HEK293 (cell line): ENCODE measurements around the gene CDH6.

Experiments
- CTCF ChIA-PET: fragments of 350-600 bp; formaldehyde crosslinking; extraction: SDS; loops from one replicate; lab custom pipeline; 2021; ENCODE audit warnings: antibody characterized with exemption; lab: Yijun Ruan, JAX
- POLR2A ChIA-PET: fragments of 300-600 bp; formaldehyde crosslinking; extraction: SDS; loops from one replicate; lab custom pipeline; 2020; ENCODE audit warnings: antibody characterized with exemption, inconsistent platforms; lab: Yijun Ruan, JAX
- H3K27ac ChIP-seq: fragments of 200-500 bp; sonication (Bioruptor generic); 2 replicates; pipeline ENCODE4 v1.5.1; 2014; ENCODE audit warnings: low read depth, low read length, control low read depth, inconsistent platforms; ENCODE audit errors: extremely low read depth
- H3K36me3 ChIP-seq, 2 experiments: fragments of 200-500 bp in 1 of 2; sonication (Bioruptor generic) in 1 of 2; 1 replicate in 1 of 2; 2 replicates in 1 of 2; pipeline ENCODE4 v1.5.1; 2014 to 2017; ENCODE audit warnings: inconsistent platforms in 2 of 2, low read length in 2 of 2; ENCODE audit not compliant: control insufficient read depth in 2 of 2, insufficient read depth in 1 of 2
- H3K4me1 ChIP-seq: fragments of 200-500 bp; sonication (Bioruptor generic); 2 replicates; pipeline ENCODE4 v1.5.1; 2014; ENCODE audit warnings: mild to moderate bottlenecking, low read length, inconsistent platforms; ENCODE audit not compliant: control insufficient read depth, insufficient read depth
- H3K4me3 ChIP-seq: 2 replicates; pipeline ENCODE4 v1.5.1; 2011; ENCODE audit warnings: low read depth, mild to moderate bottlenecking, control low read depth, low read length, moderate library complexity
- H3K9me3 ChIP-seq: fragments of 200-500 bp; sonication (Bioruptor generic); 2 replicates; pipeline ENCODE4 v1.5.1; 2014; ENCODE audit warnings: low read depth, low read length, inconsistent platforms; ENCODE audit not compliant: control insufficient read depth, insufficient read depth
- KLF8 ChIP-seq: fragments of 450-650 bp; formaldehyde crosslinking; IDR thresholded peaks from 2 replicates; pipeline ENCODE4 v1.5.1; 2016; ENCODE audit warnings: missing biosample characterization, missing genetic modification characterization
- SALL2 ChIP-seq: fragments of 450-650 bp; formaldehyde crosslinking; IDR thresholded peaks from 2 replicates; pipeline ENCODE4 v1.5.0; 2017; ENCODE audit warnings: missing biosample characterization, mild to moderate bottlenecking, missing genetic modification characterization, borderline replicate concordance
- SCRT1 ChIP-seq: fragments of 450-650 bp; formaldehyde crosslinking; IDR thresholded peaks from 2 replicates; pipeline ENCODE4 v1.5.1; 2016; ENCODE audit warnings: missing biosample characterization, missing genetic modification characterization, borderline replicate concordance
- SP2 ChIP-seq: fragments of 450-650 bp; formaldehyde crosslinking; IDR thresholded peaks from 2 replicates; pipeline ENCODE4 v1.5.1; 2016; ENCODE audit warnings: missing biosample characterization, missing genetic modification characterization
- ZBTB17 ChIP-seq: fragments of 450-650 bp; formaldehyde crosslinking; IDR thresholded peaks from 2 replicates; pipeline ENCODE4 v1.5.1; 2016; ENCODE audit warnings: missing biosample characterization, missing genetic modification characterization
- ZBTB20 ChIP-seq: fragments of 450-650 bp; formaldehyde crosslinking; IDR thresholded peaks from 2 replicates; pipeline ENCODE4 v1.5.1; 2016; ENCODE audit warnings: missing biosample characterization, missing genetic modification characterization
- ZBTB48 ChIP-seq: fragments of 450-650 bp; formaldehyde crosslinking; IDR thresholded peaks from 2 replicates; pipeline ENCODE4 v1.5.1; 2016; ENCODE audit warnings: missing biosample characterization, missing genetic modification characterization
- ZFP3 ChIP-seq: fragments of 450-650 bp; formaldehyde crosslinking; IDR thresholded peaks from 2 replicates; pipeline ENCODE4 v1.5.1; 2016; ENCODE audit warnings: low read depth, missing biosample characterization, missing genetic modification characterization
- ZNF132 ChIP-seq: fragments of 450-650 bp; formaldehyde crosslinking; IDR thresholded peaks from 2 replicates; pipeline ENCODE4 v1.5.1; 2017; ENCODE audit warnings: missing biosample characterization, missing genetic modification characterization, borderline replicate concordance
- ZNF175 ChIP-seq: fragments of 450-650 bp; formaldehyde crosslinking; IDR thresholded peaks from 2 replicates; pipeline ENCODE4 v1.5.1; 2016; ENCODE audit warnings: missing biosample characterization, missing genetic modification characterization
- ZNF211 ChIP-seq: fragments of 450-650 bp; formaldehyde crosslinking; IDR thresholded peaks from 2 replicates; pipeline ENCODE4 v1.5.1; 2016; ENCODE audit warnings: low read depth, missing biosample characterization, missing genetic modification characterization
- ZNF221 ChIP-seq: fragments of 450-650 bp; formaldehyde crosslinking; IDR thresholded peaks from 2 replicates; pipeline ENCODE4 v1.5.1; 2017; ENCODE audit warnings: missing biosample characterization, missing genetic modification characterization, borderline replicate concordance
- ZNF266 ChIP-seq: fragments of 450-650 bp; formaldehyde crosslinking; IDR thresholded peaks from 2 replicates; pipeline ENCODE4 v1.5.1; 2016; ENCODE audit warnings: missing biosample characterization, missing genetic modification characterization, low read depth
- ZNF274 ChIP-seq, 2 experiments: fragments of 200-500 bp in 1 of 2; fragments of 450-650 bp in 1 of 2; sonication (Bioruptor generic) in 1 of 2; formaldehyde crosslinking in 1 of 2; IDR thresholded peaks; 2 replicates each; pipeline versions ENCODE4 v1.5.1 to v1.6.1; 2014 to 2016; ENCODE audit warnings: borderline replicate concordance in 1 of 2, inconsistent platforms in 1 of 2, low read length in 1 of 2, missing biosample characterization in 1 of 2, missing genetic modification characterization in 1 of 2
- ZNF624 ChIP-seq: fragments of 450-650 bp; formaldehyde crosslinking; IDR thresholded peaks from 2 replicates; pipeline ENCODE4 v1.5.1; 2017; ENCODE audit warnings: missing biosample characterization, missing genetic modification characterization
- ZSCAN30 ChIP-seq: fragments of 450-650 bp; IDR thresholded peaks from 2 replicates; pipeline ENCODE4 v1.5.1; 2018; ENCODE audit warnings: missing biosample characterization, mild to moderate bottlenecking, missing genetic modification characterization, moderate library complexity
- TF ChIP-seq, protein P1 (sequence below): fragments of 450-650 bp; formaldehyde crosslinking; IDR thresholded peaks from 2 replicates; pipeline ENCODE4 v1.5.1; 2016; ENCODE audit warnings: missing biosample characterization, missing genetic modification characterization
- TF ChIP-seq, protein P2 (sequence below): fragments of 450-650 bp; formaldehyde crosslinking; IDR thresholded peaks from 2 replicates; pipeline ENCODE4 v1.5.1; 2016; ENCODE audit warnings: missing biosample characterization, missing genetic modification characterization
- TF ChIP-seq, protein P3 (sequence below): fragments of 450-650 bp; formaldehyde crosslinking; IDR thresholded peaks from 2 replicates; pipeline ENCODE4; 2016; ENCODE audit warnings: missing biosample characterization, missing genetic modification characterization
- TF ChIP-seq, protein P4 (sequence below): fragments of 450-650 bp; formaldehyde crosslinking; IDR thresholded peaks from 2 replicates; pipeline ENCODE4 v1.5.1; 2016; ENCODE audit warnings: missing biosample characterization, missing genetic modification characterization, borderline replicate concordance

CDH6 gene

DNA sequence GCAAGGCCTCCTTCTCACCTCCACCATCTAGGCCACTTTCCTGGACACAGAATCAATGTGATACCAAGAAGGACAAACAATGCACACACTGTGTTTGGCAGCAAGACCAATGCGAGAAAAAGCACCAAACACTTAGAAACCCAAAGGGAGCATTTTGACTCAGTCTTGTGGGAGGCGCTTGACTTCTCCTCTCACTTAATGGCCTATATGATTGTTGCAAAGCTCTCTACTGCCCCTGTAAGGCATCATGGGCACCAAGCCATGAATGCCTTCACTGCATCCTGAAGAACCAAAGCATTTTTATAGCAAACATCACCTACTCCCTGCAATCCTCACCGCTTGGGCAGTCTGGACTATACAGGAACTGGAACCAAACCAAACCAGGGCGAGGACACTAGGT is 57.5 kb downstream of the CDH6 start:
- no peaks in the 10 kb centered on the region for H3K4me1 ChIP-seq
- H3K36me3 ChIP-seq, result no peaks in the 10 kb centered on the region
- CTCF ChIA-PET, result interaction anchor here (0.5 to 1.4 kb wide), 4 partner anchors 11 to 91 kb away, joined by 3 read pairs; no protein-coding TSS in a partner anchor
- H3K9me3 ChIP-seq, result no peaks in the 10 kb centered on the region
- TF ChIP-seq, protein P1, sequence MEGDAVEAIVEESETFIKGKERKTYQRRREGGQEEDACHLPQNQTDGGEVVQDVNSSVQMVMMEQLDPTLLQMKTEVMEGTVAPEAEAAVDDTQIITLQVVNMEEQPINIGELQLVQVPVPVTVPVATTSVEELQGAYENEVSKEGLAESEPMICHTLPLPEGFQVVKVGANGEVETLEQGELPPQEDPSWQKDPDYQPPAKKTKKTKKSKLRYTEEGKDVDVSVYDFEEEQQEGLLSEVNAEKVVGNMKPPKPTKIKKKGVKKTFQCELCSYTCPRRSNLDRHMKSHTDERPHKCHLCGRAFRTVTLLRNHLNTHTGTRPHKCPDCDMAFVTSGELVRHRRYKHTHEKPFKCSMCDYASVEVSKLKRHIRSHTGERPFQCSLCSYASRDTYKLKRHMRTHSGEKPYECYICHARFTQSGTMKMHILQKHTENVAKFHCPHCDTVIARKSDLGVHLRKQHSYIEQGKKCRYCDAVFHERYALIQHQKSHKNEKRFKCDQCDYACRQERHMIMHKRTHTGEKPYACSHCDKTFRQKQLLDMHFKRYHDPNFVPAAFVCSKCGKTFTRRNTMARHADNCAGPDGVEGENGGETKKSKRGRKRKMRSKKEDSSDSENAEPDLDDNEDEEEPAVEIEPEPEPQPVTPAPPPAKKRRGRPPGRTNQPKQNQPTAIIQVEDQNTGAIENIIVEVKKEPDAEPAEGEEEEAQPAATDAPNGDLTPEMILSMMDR (tag by site-specific recombination), result no peak
- no peak for TF ChIP-seq ZNF221 (tag by site-specific recombination)
- no peak for TF ChIP-seq SCRT1
- TF ChIP-seq ZBTB48 (tag by site-specific recombination), result no peak
- TF ChIP-seq ZFP3 (tag by site-specific recombination), result no peak
- no peak for TF ChIP-seq SALL2
- no peak for TF ChIP-seq ZNF624 (tag by site-specific recombination)
- TF ChIP-seq ZNF132 (tag by site-specific recombination), result no peak
- TF ChIP-seq ZNF266 (tag by site-specific recombination), result no peak
- TF ChIP-seq, protein P2, sequence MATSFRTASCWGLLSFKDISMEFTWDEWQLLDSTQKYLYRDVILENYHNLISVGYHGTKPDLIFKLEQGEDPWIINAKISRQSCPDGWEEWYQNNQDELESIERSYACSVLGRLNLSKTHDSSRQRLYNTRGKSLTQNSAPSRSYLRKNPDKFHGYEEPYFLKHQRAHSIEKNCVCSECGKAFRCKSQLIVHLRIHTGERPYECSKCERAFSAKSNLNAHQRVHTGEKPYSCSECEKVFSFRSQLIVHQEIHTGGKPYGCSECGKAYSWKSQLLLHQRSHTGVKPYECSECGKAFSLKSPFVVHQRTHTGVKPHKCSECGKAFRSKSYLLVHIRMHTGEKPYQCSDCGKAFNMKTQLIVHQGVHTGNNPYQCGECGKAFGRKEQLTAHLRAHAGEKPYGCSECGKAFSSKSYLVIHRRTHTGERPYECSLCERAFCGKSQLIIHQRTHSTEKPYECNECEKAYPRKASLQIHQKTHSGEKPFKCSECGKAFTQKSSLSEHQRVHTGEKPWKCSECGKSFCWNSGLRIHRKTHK, result no peak
- no peak for TF ChIP-seq ZBTB20 (tag by site-specific recombination)
- no peak overlapping the region for H3K27ac ChIP-seq
- H3K4me3 ChIP-seq, result no peak overlapping the region
- POLR2A ChIA-PET, result no interaction called here

DNA sequence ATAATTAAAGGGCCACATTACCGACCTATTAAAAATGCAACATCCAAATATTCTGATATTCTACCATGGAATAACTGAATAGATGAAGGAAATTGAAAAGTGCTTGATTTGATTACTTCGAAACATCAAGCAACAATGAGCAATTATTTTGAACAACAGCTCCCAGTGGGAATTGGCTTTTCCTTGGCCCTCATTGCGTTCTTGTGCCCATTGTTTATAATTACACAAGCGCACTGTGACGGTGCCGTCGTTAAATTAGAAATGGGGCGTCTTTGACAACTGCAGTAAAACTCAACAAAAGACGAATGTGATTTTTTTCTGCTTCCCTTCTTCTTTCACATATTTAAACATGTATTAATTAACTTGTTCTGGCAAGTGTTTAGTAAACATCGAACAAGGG is 61.6 kb downstream of the CDH6 start:
- CTCF ChIA-PET, result no interaction called here

More for the DNA sequence above, 61.6 kb downstream of the CDH6 start:
- Histone ChIP-seq H3K4me1 (no peaks in the 10 kb centered on the region), H3K36me3 (no peaks in the 10 kb centered on the region), H3K27ac (no peak overlapping the region), H3K9me3 (no peaks in the 10 kb centered on the region), H3K4me3 (no peak overlapping the region)
- POLR2A ChIA-PET, result no interaction called here
- TF ChIP-seq ZBTB17 (no peak), KLF8 (tag by site-specific recombination) (no peak), ZNF211 (no peak), SP2 (tag by site-specific recombination) (no peak), ZFP3 (tag by site-specific recombination) (no peak), ZNF175 (no peak), ZSCAN30 (tag by site-specific recombination) (no peak), ZNF274 (IDR thresholded peaks at IDR 0.05; ENCODE audit: low read length) (no peak), ZNF274 (tag by site-specific recombination; IDR thresholded peaks at IDR 0.05; ENCODE audit: borderline replicate concordance) (no peak)
- TF ChIP-seq, protein P3, sequence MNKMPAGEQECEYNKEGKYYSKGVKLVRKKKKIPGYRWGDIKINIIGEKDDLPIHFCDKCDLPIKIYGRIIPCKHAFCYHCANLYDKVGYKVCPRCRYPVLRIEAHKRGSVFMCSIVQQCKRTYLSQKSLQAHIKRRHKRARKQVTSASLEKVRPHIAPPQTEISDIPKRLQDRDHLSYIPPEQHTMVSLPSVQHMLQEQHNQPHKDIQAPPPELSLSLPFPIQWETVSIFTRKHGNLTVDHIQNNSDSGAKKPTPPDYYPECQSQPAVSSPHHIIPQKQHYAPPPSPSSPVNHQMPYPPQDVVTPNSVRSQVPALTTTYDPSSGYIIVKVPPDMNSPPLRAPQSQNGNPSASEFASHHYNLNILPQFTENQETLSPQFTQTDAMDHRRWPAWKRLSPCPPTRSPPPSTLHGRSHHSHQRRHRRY (tag by site-specific recombination), result no peak
- TF ChIP-seq, protein P4, sequence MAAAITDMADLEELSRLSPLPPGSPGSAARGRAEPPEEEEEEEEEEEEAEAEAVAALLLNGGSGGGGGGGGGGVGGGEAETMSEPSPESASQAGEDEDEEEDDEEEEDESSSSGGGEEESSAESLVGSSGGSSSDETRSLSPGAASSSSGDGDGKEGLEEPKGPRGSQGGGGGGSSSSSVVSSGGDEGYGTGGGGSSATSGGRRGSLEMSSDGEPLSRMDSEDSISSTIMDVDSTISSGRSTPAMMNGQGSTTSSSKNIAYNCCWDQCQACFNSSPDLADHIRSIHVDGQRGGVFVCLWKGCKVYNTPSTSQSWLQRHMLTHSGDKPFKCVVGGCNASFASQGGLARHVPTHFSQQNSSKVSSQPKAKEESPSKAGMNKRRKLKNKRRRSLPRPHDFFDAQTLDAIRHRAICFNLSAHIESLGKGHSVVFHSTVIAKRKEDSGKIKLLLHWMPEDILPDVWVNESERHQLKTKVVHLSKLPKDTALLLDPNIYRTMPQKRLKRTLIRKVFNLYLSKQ (tag by site-specific recombination), result no peak
